GM12865 (cell line): ENCODE results near the gene SNX14.

Source experiments
- DNase-seq: peaks from one replicate; pipeline ENCODE4 v3.0.0; 2010; ENCODE audit warnings: low read depth
- H3K4me3 ChIP-seq: 2 replicates; pipeline ENCODE4 v1.5.1; 2011; ENCODE audit warnings: mild to moderate bottlenecking, low read depth, low read length, control low read depth
- TF ChIP-seq, protein P1 (sequence below): IDR thresholded peaks from 2 replicates; pipeline ENCODE4 v1.5.1; 2011; ENCODE audit warnings: low read length, control low read depth, low read depth, inconsistent platforms; ENCODE audit not compliant: insufficient read depth; ENCODE audit errors: missing control alignments

Gene SNX14

DNA sequence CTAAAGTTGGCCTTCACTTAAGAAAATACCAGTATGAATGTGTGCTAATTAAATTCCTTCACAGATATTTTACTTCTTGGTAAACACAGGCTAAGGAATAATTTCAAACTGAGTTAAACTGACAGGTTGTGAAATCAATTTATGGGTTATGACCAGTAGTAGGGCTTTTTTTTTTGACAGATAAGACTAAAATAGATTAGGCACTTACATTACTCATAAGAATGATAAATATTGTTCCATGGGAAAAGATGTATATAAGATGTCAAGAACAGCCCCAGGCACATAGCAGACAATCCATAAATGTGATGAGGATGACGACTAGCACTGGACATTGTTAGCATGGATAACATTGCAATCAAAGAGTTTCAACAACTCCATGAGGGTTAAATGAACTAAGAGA lies 120.9 kb downstream of the SNX14 start:
- TF ChIP-seq, protein P1, sequence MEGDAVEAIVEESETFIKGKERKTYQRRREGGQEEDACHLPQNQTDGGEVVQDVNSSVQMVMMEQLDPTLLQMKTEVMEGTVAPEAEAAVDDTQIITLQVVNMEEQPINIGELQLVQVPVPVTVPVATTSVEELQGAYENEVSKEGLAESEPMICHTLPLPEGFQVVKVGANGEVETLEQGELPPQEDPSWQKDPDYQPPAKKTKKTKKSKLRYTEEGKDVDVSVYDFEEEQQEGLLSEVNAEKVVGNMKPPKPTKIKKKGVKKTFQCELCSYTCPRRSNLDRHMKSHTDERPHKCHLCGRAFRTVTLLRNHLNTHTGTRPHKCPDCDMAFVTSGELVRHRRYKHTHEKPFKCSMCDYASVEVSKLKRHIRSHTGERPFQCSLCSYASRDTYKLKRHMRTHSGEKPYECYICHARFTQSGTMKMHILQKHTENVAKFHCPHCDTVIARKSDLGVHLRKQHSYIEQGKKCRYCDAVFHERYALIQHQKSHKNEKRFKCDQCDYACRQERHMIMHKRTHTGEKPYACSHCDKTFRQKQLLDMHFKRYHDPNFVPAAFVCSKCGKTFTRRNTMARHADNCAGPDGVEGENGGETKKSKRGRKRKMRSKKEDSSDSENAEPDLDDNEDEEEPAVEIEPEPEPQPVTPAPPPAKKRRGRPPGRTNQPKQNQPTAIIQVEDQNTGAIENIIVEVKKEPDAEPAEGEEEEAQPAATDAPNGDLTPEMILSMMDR, result no peak
- no peak overlapping the region for H3K4me3 ChIP-seq
- no peak for DNase-seq

DNA sequence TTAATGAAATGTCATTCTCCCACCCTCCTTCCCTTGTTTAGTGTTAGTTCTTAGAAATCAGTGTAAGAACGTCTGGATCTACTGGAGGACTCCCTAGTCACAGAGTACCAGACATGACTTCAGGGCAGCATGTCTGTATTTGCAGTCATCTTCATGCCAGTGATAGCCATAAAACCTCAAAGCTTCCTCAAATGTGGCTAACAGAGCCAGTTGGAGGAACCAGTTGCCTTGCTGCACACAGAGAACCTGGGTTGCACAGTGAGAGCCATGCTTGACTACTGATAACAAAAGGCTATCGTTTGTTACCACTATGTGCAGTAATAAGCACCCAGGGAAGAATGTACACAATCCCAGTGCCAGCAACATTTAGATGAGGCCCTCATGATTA lies 123.6 kb downstream of the SNX14 start:
- no peak for DNase-seq
- no peak overlapping the region for H3K4me3 ChIP-seq
- TF ChIP-seq, protein P1, result no peak

DNA sequence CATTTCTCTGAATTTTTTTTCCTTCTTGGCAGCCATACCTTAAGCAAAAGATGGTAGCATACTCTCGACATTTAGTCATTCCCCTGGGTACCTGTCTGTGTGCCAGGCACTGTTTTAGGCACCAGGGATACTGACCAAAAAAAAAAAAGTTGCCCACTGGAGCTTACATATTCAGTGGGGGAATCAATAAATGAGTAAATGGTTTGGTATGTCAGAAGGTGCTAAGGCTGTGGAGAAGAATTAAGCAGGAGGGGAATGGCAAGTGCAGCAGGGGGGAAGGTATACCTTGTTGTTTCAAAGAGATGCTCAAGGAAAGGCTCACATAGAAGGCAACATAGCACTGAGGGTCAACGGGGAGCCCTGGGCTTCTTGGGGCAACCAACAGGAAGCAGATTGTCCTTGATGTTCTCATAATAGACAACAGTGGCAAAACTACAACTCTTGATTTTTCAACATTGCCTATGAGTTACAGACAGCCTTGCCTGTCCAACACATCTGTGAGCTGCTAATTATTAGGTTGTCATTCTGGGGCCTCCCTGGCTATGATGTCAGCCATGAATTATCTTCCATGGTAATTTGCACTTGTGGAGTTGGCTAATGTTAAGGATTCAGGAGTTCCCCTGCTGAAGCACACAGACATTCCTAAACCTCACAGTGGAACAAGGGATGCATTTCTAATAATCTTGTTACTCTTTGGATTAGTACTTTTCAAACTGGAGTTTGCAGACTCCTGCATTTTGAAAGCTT lies 124.2 kb downstream of the SNX14 start:
- H3K4me3 ChIP-seq, result no peak overlapping the region
- DNase-seq, result no peak
- TF ChIP-seq, protein P1, result no peak

DNA sequence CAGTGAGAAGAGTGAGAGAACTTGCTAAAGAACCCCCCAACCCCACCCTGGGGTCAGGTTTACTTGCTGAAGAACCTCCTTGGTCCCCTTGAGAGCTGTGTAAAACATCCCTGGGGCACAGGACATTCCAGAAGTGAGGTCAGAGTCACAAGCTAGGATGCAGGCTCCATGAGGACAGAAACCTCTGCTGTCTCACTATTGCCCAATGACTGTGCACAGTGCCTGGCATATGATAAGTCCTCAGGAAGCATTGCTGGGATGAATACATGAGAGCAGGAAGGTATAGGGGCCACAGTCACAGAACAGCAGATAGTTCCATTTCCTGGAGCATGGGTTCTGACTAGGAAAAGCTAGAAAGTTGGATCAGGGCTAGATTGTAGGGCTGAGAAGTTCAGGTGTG lies 125.3 kb downstream of the SNX14 start:
- TF ChIP-seq, protein P1, result no peak
- H3K4me3 ChIP-seq, result no peak overlapping the region
- no peak for DNase-seq

DNA sequence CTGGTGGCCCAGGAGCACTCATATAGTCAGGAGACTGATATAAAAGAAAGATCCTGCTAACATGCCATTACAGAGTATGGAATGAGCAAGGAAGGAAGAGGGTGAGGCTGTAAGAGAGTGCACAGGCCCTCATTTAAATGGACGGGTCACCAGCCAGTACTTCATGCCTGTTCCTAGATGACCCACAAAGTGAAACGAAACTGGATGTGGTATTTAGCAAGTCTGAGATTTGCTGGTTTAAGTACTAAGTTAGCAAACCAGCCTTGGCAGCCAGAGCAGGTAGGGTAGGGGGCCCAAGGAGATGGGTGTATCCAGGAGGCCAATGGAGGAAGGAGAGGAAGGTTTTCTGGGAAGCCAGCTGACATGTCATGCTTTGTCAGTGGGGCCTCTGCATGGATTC lies 127.9 kb downstream of the SNX14 start:
- DNase-seq, result peak; percentile 68
- no peak overlapping the region for H3K4me3 ChIP-seq
- TF ChIP-seq, protein P1, result no peak

GRCh38 chr6:85464722-85465150 lies 128.9 kb downstream of the SNX14 start:
- TF ChIP-seq, protein P1, result no peak
- no peak overlapping the region for H3K4me3 ChIP-seq
- no peak for DNase-seq

DNA sequence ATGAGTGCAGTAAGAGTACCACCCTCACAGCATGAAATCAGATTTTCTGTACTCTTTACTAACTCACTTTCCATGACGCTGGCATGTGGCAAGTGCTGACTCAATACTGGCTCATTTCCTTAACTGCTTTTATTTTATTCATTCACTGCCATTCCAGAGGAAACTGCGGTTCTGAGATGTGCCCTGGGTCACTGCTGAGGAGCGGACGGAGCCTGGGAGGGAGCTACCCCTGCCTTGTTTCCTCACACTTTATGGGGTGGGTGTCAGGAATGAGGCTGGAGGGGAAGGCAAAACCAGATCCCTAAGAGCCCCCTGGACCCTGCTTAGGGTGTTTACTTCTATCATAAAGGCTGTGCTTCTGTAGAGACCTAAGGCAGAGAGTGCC lies 129.4 kb downstream of the SNX14 start:
- no peak overlapping the region for H3K4me3 ChIP-seq

More for the DNA sequence above, 129.4 kb downstream of the SNX14 start:
- DNase-seq, result no peak
- TF ChIP-seq, protein P1, result no peak
